Activated CD4-positive, alpha-beta T cell treated with anti-CD3 and anti-CD28 coated beads, Interleukin-2, amount 10 ng/mL, durations not matched to agents 7 days and 5 days (primary cell): ENCODE data around the gene CDK18. TPM values are rescaled to one million over a fixed set of nuclear protein-coding genes. Genes with fewer than 3 reads are reported as not detected.

Experiments
- CTCF ChIA-PET: fragments of 350-600 bp; sonication (Branson Sonifier 250); formaldehyde crosslinking; loops from one replicate; lab custom pipeline; 2021; ENCODE audit warnings: antibody characterized with exemption; lab: Charles Lee
- POLR2A ChIA-PET: fragments of 350-600 bp; sonication (Branson Sonifier 250); formaldehyde crosslinking; loops from one replicate; lab custom pipeline; 2021; ENCODE audit warnings: antibody characterized with exemption; lab: Charles Lee
- DNase-seq: peaks from one replicate; pipeline ENCODE4 v3.0.0-alpha.2; 2020
- H3K27ac Mint-ChIP-seq: one replicate; pipeline ENCODE4 v1.8.0; 2021; ENCODE audit warnings: mild to moderate bottlenecking, moderate library complexity, mixed read lengths
- H3K27me3 Mint-ChIP-seq: one replicate; pipeline ENCODE4 v1.8.0; 2021; ENCODE audit warnings: mixed read lengths
- H3K36me3 Mint-ChIP-seq: one replicate; pipeline ENCODE4 v1.8.0; 2021; ENCODE audit warnings: low read depth, mixed read lengths
- H3K4me1 Mint-ChIP-seq: one replicate; pipeline ENCODE4 v1.8.0; 2021; ENCODE audit warnings: mixed read lengths
- H3K4me3 Mint-ChIP-seq: one replicate; pipeline ENCODE4 v1.8.0; 2021; ENCODE audit warnings: mild to moderate bottlenecking, moderate library complexity, mixed read lengths
- H3K9me3 Mint-ChIP-seq: one replicate; pipeline ENCODE4 v1.8.0; 2021; ENCODE audit warnings: mixed read lengths
- total RNA-seq, 2 experiments: library from RNA; stranded (reverse); gene quantifications; one replicate each; pipeline ENCODE4 v1.2.3, GENCODE V29; 2021

Gene CDK18
- total RNA-seq, 2 experiments from 2014 or later: 2.9 to 3.5 TPM

GRCh38 chr1:205497351-205497750 is 7.1 kb upstream of the CDK18 start:
- H3K4me3 Mint-ChIP-seq: no peak overlapping the region
- CTCF ChIA-PET: interaction anchor here (1.5 to 2.8 kb wide), 3 partner anchors 9 to 25 kb away, joined by 4 to 15 read pairs (median 5); no protein-coding TSS in a partner anchor
- peaks cover 12% of the 10 kb centered on the region for H3K27me3 Mint-ChIP-seq
- H3K27ac Mint-ChIP-seq: no peak overlapping the region
- H3K9me3 Mint-ChIP-seq: no peaks in the 10 kb centered on the region
- H3K36me3 Mint-ChIP-seq: no peaks in the 10 kb centered on the region
- POLR2A ChIA-PET: no interaction called here
- no peak for DNase-seq
- no peaks in the 10 kb centered on the region for H3K4me1 Mint-ChIP-seq

- Mint-ChIP-seq H3K4me1 (peaks cover 4% of the 10 kb centered on the region), H3K36me3 (no peaks in the 10 kb centered on the region), H3K4me3 (no peak overlapping the region), H3K27me3 (peaks cover 10% of the 10 kb centered on the region), H3K9me3 (no peaks in the 10 kb centered on the region), H3K27ac (no peak overlapping the region)
- POLR2A ChIA-PET: interaction anchor here (0.6 kb wide), 1 partner anchor 56 kb away, joined by 3 read pairs; no protein-coding TSS in a partner anchor
- CTCF ChIA-PET: interaction anchor here (1.4 to 1.5 kb wide), 3 partner anchors 9 to 159 kb away, joined by 3 to 4 read pairs (median 3); no protein-coding TSS in a partner anchor
- no peak for DNase-seq
These were observed 4.7 kb upstream of the CDK18 start for GRCh38 chr1:205499789-205500188.

DNA sequence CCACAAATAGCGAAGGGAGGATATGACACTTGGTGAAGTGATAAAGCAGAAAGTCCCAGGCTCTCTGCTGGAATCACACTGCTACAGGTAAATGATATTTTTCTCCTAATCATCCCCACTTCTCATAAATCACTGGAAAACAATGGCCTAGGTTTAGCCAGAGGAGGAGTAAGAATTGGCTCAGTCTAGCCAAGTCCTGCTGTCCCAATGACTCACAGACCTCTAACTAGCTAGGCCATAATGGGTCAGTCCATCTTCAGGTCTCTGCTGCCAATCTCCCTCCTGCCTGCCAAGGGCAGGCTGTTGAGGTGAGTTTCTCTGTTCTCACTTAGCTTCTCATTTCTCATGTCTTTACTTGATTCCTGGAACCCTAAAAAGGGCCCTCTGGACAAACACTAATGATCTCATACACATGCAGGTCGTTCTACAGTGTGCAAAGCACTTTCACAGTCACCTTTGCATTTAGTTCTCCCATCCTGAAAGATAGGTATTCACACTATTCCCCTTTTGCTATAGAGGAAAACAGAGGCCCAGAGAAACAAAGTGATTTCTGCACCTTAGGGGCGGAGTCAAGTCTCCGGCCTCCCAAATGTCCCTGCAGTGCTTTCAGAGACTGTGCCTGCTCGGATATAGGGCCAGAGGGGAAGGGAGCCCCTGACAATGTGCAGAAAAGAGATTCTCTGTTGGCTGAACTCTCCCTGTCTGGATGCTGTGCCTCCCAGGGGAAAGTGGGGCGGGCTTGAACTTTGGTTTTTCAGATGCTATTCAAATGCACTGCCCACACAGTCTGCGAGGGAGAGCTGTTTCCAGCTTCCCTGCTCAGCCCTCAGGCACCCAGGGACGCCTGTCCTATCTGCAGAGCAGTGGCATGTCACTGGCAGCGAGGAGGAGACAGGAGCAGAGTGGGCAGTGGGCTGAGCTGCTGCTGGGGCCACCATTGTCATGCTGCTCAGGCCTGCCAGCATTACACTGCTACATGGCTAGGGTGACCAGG is 3.9 kb upstream of the CDK18 start:
- CTCF ChIA-PET: interaction anchor here (1.5 kb wide), 1 partner anchor 10 kb away, joined by 3 read pairs; no protein-coding TSS in a partner anchor
- peaks cover 11% of the 10 kb centered on the region for H3K27me3 Mint-ChIP-seq
- POLR2A ChIA-PET: interaction anchor here (0.6 kb wide), 1 partner anchor 57 kb away, joined by 3 read pairs; no protein-coding TSS in a partner anchor
- H3K9me3 Mint-ChIP-seq: no peaks in the 10 kb centered on the region
- H3K4me1 Mint-ChIP-seq: peaks cover 12% of the 10 kb centered on the region
- no peak for DNase-seq
- H3K36me3 Mint-ChIP-seq: no peaks in the 10 kb centered on the region
- no peak overlapping the region for H3K4me3 Mint-ChIP-seq
- H3K27ac Mint-ChIP-seq: no peak overlapping the region

GRCh38 chr1:205502111-205502810 is 2.2 kb upstream of the CDK18 start:
- ChIA-PET POLR2A (no interaction called here), CTCF (interaction anchor here (1.3 kb wide), 1 partner anchor 89 kb away, joined by 5 read pairs; no protein-coding TSS in a partner anchor)
- no peak for DNase-seq
- no peaks in the 10 kb centered on the region for H3K9me3 Mint-ChIP-seq
- H3K36me3 Mint-ChIP-seq: no peaks in the 10 kb centered on the region
- H3K4me1 Mint-ChIP-seq: peaks cover 14% of the 10 kb centered on the region
- H3K4me3 Mint-ChIP-seq: no peak overlapping the region
- no peak overlapping the region for H3K27ac Mint-ChIP-seq
- peaks cover 11% of the 10 kb centered on the region for H3K27me3 Mint-ChIP-seq

GRCh38 chr1:205502992-205503391 is 1.5 kb upstream of the CDK18 start:
- DNase-seq: no peak
- H3K36me3 Mint-ChIP-seq: no peaks in the 10 kb centered on the region
- H3K9me3 Mint-ChIP-seq: no peaks in the 10 kb centered on the region
- CTCF ChIA-PET: interaction anchor here (0.6 kb wide), 1 partner anchor 30 kb away, joined by 3 read pairs; no protein-coding TSS in a partner anchor
- H3K27me3 Mint-ChIP-seq: peaks cover 11% of the 10 kb centered on the region
- no peak overlapping the region for H3K4me3 Mint-ChIP-seq
- POLR2A ChIA-PET: no interaction called here
- H3K4me1 Mint-ChIP-seq: peaks cover 14% of the 10 kb centered on the region
- no peak overlapping the region for H3K27ac Mint-ChIP-seq

- Mint-ChIP-seq H3K36me3 (no peaks in the 10 kb centered on the region), H3K9me3 (no peaks in the 10 kb centered on the region), H3K4me3 (peak overlapping the region; percentile 73), H3K27me3 (peaks cover 11% of the 10 kb centered on the region), H3K4me1 (peaks cover 14% of the 10 kb centered on the region), H3K27ac (no peak overlapping the region)
- POLR2A ChIA-PET: no interaction called here
- DNase-seq: no peak
- CTCF ChIA-PET: no interaction called here
These were observed 734 bp downstream of the CDK18 start for GRCh38 chr1:205505076-205505729.

DNA sequence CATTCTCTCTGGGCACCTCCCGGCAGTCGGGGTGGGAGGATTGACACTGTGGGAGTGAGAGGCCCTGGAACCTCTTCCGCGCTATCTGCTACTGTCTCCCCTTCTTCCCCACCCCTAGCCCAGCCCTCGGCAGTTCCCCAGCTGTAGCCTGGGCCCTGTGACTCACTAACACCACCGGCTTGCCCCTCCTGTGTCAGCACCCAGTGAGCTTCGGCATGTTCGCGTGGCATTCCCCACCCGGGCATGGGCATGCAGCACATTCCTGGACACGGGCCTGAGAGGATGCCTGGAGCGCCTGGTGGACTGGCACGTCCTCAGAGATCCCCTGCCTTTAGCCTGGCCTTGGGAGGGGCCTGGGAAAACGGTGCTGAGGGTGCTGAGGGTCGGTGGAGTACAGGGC is 1.3 kb downstream of the CDK18 start:
- no peaks in the 10 kb centered on the region for H3K9me3 Mint-ChIP-seq
- peaks cover 11% of the 10 kb centered on the region for H3K27me3 Mint-ChIP-seq
- H3K4me1 Mint-ChIP-seq: peaks cover 14% of the 10 kb centered on the region
- H3K36me3 Mint-ChIP-seq: no peaks in the 10 kb centered on the region
- POLR2A ChIA-PET: no interaction called here
- DNase-seq: no peak
- peak overlapping the region; percentile 73 for H3K4me3 Mint-ChIP-seq
- H3K27ac Mint-ChIP-seq: no peak overlapping the region
- CTCF ChIA-PET: interaction anchor here (1.4 kb wide), 1 partner anchor 20 kb away, joined by 3 read pairs; no protein-coding TSS in a partner anchor

DNA sequence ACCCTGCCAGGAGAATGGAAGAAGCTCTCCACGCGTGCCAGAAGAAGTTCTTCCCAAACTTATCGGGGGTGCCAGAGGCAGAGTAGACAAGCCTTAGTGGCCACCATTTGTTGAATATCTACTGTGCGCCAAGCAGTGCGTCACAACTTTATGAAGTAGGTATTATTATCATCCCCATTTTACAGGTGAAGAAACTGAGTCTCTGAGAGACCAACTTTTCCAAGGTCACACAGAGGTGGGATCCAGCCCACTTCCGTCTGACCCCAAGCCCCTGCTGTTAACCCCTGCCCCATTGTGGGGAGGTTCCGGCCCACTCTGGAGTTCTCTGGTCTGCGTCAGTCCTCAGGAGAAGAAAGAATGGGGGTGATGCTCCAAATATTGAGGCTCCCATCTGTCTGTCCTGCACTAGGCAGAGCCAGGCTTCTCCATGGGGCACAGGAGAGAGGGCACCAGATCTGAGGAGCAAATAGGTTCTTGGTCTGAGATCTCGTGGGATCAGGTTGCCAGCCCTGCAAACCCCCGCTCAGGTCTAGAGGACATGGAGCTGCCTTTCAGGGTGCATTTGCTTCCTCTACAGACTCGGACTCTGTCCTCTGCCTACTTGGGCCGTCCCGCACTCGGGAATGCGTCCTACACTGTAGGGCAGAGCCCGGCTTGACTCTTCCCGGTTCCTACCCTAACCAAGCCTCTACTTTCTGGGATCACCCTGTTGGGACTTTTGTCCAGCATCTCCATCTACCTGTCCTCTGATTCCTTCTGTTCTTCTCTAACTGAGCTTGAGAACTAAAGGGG is 2.1 kb downstream of the CDK18 start:
- ChIA-PET CTCF (interaction anchor here (0.9 to 2.5 kb wide), 4 partner anchors 9 to 23 kb away, joined by 3 to 11 read pairs (median 3); no protein-coding TSS in a partner anchor), POLR2A (no interaction called here)
- Mint-ChIP-seq H3K27ac (no peak overlapping the region), H3K9me3 (no peaks in the 10 kb centered on the region), H3K4me3 (no peak overlapping the region), H3K27me3 (peaks cover 11% of the 10 kb centered on the region), H3K36me3 (no peaks in the 10 kb centered on the region), H3K4me1 (peaks cover 14% of the 10 kb centered on the region)
- no peak for DNase-seq

- no peak overlapping the region for H3K4me3 Mint-ChIP-seq
- no peaks in the 10 kb centered on the region for H3K36me3 Mint-ChIP-seq
- H3K4me1 Mint-ChIP-seq: peaks cover 14% of the 10 kb centered on the region
- POLR2A ChIA-PET: no interaction called here
- H3K27ac Mint-ChIP-seq: no peak overlapping the region
- peaks cover 11% of the 10 kb centered on the region for H3K27me3 Mint-ChIP-seq
- H3K9me3 Mint-ChIP-seq: no peaks in the 10 kb centered on the region
- DNase-seq: no peak
- CTCF ChIA-PET: interaction anchor here (2.5 kb wide), 1 partner anchor 16 kb away, joined by 11 read pairs; no protein-coding TSS in a partner anchor
These were observed 3.8 kb downstream of the CDK18 start for GRCh38 chr1:205508227-205508714.

DNA sequence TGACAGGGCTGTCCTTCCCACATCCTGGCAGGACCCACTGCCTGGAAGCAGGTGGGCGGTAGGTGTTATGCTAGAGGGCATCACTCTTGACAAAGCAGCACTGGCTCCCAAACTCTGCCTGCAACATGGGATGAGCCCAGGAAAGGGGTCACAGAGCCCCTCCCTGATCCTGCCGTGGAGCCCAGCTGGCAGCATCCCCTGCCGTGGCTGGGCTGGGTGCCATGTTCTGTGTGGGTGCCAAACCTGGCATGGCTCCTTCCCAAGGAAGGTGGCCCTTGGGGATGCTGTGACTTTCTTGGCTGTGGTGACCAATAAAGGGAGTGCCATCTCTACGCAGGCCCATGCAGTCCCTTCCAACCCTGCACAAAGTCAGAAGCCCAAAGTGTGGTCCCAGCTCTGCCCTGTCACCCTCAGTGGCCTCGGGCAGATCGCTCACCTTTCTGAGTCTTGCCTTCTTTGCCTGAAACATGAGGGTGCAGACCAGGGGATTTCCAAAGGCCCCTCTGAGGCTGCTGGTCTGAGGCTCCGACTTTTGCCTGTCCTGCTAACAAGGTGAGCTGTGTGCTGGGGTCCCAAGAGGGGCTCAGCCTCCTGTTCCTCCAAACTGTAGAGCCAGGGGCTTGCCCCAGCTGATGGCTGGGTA is 6.0 kb downstream of the CDK18 start:
- CTCF ChIA-PET: interaction anchor here (0.8 kb wide), 1 partner anchor 23 kb away, joined by 3 read pairs; no protein-coding TSS in a partner anchor
- peaks cover 3% of the 10 kb centered on the region for H3K4me1 Mint-ChIP-seq
- no peak overlapping the region for H3K4me3 Mint-ChIP-seq
- DNase-seq: no peak
- peaks cover 2% of the 10 kb centered on the region for H3K27me3 Mint-ChIP-seq
- POLR2A ChIA-PET: no interaction called here
- no peak overlapping the region for H3K27ac Mint-ChIP-seq
- no peaks in the 10 kb centered on the region for H3K9me3 Mint-ChIP-seq
- H3K36me3 Mint-ChIP-seq: no peaks in the 10 kb centered on the region

DNA sequence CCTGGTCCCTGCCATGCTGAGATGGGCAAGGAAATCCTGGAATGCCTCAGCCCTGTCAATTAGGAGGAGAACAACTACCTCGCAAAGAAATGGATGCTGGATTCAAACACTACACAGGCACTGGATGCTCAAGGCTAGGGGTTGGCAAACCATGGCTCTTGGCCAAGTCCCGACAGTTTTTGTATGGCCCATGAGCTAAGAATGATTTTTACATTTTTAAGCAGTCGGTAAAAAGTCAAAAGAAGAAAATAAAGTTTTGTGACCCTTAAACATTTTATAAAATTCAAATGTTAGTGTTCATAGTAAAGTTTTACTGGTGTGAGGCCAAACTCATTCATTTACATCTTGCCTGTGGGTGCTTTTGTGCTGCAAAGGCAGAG is 6.5 kb downstream of the CDK18 start:
- no peak for DNase-seq
- Mint-ChIP-seq H3K27ac (no peak overlapping the region), H3K4me1 (no peaks in the 10 kb centered on the region), H3K9me3 (no peaks in the 10 kb centered on the region), H3K4me3 (no peak overlapping the region), H3K27me3 (peaks cover 2% of the 10 kb centered on the region), H3K36me3 (no peaks in the 10 kb centered on the region)
- ChIA-PET POLR2A (no interaction called here), CTCF (no interaction called here)
